ENCODE measurements around the gene DPH1.
"Not testable (repeated sequence)": the region's sequence is repeated elsewhere in the genome, so short reads cannot be mapped to it uniquely, and the experiment has no call there.

Gene DPH1

GRCh38 chr17:2009737-2010136 lies 20.2 kb upstream of the DPH1 start:
- TF ChIP-seq CTCF (IDR thresholded peaks at IDR 0.05; ENCODE audit: low read depth, low read length, poor library complexity, severe bottlenecking) (no peak), EZH2phosphoT487 (IDR thresholded peaks at IDR 0.05; ENCODE audit: borderline replicate concordance, low read length) (no peak)
- Histone ChIP-seq H3K36me3 (ENCODE audit: control insufficient read depth, low read length) (no peaks in the 10 kb centered on the region), H3K9me2 (replicated peaks; ENCODE audit: control insufficient read depth, low read length) (no peaks in the 10 kb centered on the region), H3K27me3 (ENCODE audit: control insufficient read depth, low read length) (0 out of 2 replicates have a peak, but pooled peaks cover 5% of the 10 kb centered on the region), H3K9me3 (ENCODE audit: control insufficient read depth, insufficient read depth, low read length) (no peaks in the 10 kb centered on the region), H3K4me1 (ENCODE audit: control insufficient read depth, low read length) (no peaks in the 10 kb centered on the region), H3F3A (ENCODE audit: control insufficient read depth, insufficient read depth) (no peaks in the 10 kb centered on the region), H4K20me1 (ENCODE audit: control insufficient read depth, insufficient read depth, low read depth, low read length) (no peaks in the 10 kb centered on the region), H3K79me2 (ENCODE audit: control insufficient read depth, low read length) (no peaks in the 10 kb centered on the region), H3K27ac (ENCODE audit: low read depth, low read length) (no peak overlapping the region), H3K4me2 (ENCODE audit: low read length) (no peak overlapping the region), H3K4me3 (ENCODE audit: low read length) (no peak overlapping the region)

GRCh38 chr17:2011411-2012371 lies 18.3 kb upstream of the DPH1 start:
- H3K36me3 ChIP-seq (ENCODE audit: control insufficient read depth, low read length) = no peaks in the 10 kb centered on the region
- H3K9me2 ChIP-seq (replicated peaks; ENCODE audit: control insufficient read depth, low read length) = no peaks in the 10 kb centered on the region
- no peak overlapping the region for H3K27ac ChIP-seq (ENCODE audit: low read depth, low read length)
- no peak overlapping the region for H3K4me3 ChIP-seq (ENCODE audit: low read length)
- H3K27me3 ChIP-seq (ENCODE audit: control insufficient read depth, low read length) = 0 out of 2 replicates have a peak, but pooled peaks cover 8% of the 10 kb centered on the region
- TF ChIP-seq EZH2phosphoT487 (IDR thresholded peaks at IDR 0.05; ENCODE audit: borderline replicate concordance, low read length) (no peak), CTCF (IDR thresholded peaks at IDR 0.05; ENCODE audit: low read depth, low read length, poor library complexity, severe bottlenecking) (no peak)
- no peak overlapping the region for H3K4me2 ChIP-seq (ENCODE audit: low read length)
- no peaks in the 10 kb centered on the region for H3F3A ChIP-seq (ENCODE audit: control insufficient read depth, insufficient read depth)
- H3K4me1 ChIP-seq (ENCODE audit: control insufficient read depth, low read length) = no peaks in the 10 kb centered on the region
- no peaks in the 10 kb centered on the region for H3K9me3 ChIP-seq (ENCODE audit: control insufficient read depth, insufficient read depth, low read length)
- no peaks in the 10 kb centered on the region for H3K79me2 ChIP-seq (ENCODE audit: control insufficient read depth, low read length)
- H4K20me1 ChIP-seq (ENCODE audit: control insufficient read depth, insufficient read depth, low read depth, low read length) = no peaks in the 10 kb centered on the region

- Histone ChIP-seq H3K36me3 (ENCODE audit: control insufficient read depth, low read length) (no peaks in the 10 kb centered on the region), H3K4me3 (ENCODE audit: low read length) (no peak overlapping the region), H4K20me1 (ENCODE audit: control insufficient read depth, insufficient read depth, low read depth, low read length) (no peaks in the 10 kb centered on the region), H3K4me2 (ENCODE audit: low read length) (no peak overlapping the region), H3K27ac (ENCODE audit: low read depth, low read length) (no peak overlapping the region), H3K9me2 (replicated peaks; ENCODE audit: control insufficient read depth, low read length) (no peaks in the 10 kb centered on the region), H3F3A (ENCODE audit: control insufficient read depth, insufficient read depth) (no peaks in the 10 kb centered on the region), H3K27me3 (ENCODE audit: control insufficient read depth, low read length) (peaks cover 12% of the 10 kb centered on the region; the same call in 1 of the 2 replicates), H3K9me3 (ENCODE audit: control insufficient read depth, insufficient read depth, low read length) (no peaks in the 10 kb centered on the region), H3K4me1 (ENCODE audit: control insufficient read depth, low read length) (peaks cover 3% of the 10 kb centered on the region), H3K79me2 (ENCODE audit: control insufficient read depth, low read length) (no peaks in the 10 kb centered on the region)
- TF ChIP-seq EZH2phosphoT487 (IDR thresholded peaks at IDR 0.05; ENCODE audit: borderline replicate concordance, low read length) (no peak), CTCF (IDR thresholded peaks at IDR 0.05; ENCODE audit: low read depth, low read length, poor library complexity, severe bottlenecking) (no peak)
These were observed 17.5 kb upstream of the DPH1 start for GRCh38 chr17:2012499-2012898.

GRCh38 chr17:2013220-2013993 lies 16.5 kb upstream of the DPH1 start:
- H3K27ac ChIP-seq (ENCODE audit: low read depth, low read length); H3K9me2 ChIP-seq (replicated peaks; ENCODE audit: control insufficient read depth, low read length); H4K20me1 ChIP-seq (ENCODE audit: control insufficient read depth, insufficient read depth, low read depth, low read length); H3K4me2 ChIP-seq (ENCODE audit: low read length); H3K4me1 ChIP-seq (ENCODE audit: control insufficient read depth, low read length); H3K9me3 ChIP-seq (ENCODE audit: control insufficient read depth, insufficient read depth, low read length); H3K79me2 ChIP-seq (ENCODE audit: control insufficient read depth, low read length); H3K4me3 ChIP-seq (ENCODE audit: low read length); H3K36me3 ChIP-seq (ENCODE audit: control insufficient read depth, low read length); H3F3A ChIP-seq (ENCODE audit: control insufficient read depth, insufficient read depth): not testable (repeated sequence)
- peaks cover 19% of the 10 kb centered on the region for H3K27me3 ChIP-seq (ENCODE audit: control insufficient read depth, low read length)

Data from DOHH2 (cell line).